NCI-H2196 treated with DMSO at 0.1 percent for 48 hours (cell line): ENCODE results near the gene CST9L.
"Not testable (repeated sequence)": the region's sequence is repeated elsewhere in the genome, so short reads cannot be mapped to it uniquely, and the experiment has no call there.

Experiments used
- DNase-seq: peaks from one replicate; lab custom pipeline; 2025; ENCODE audit not compliant: unreplicated experiment; lab: John Stamatoyannopoulos, UW

Gene CST9L

GRCh38 chr20:23586735-23587525, 18.6 kb upstream of the CST9L start:
- DNase-seq, result no peak

DNA sequence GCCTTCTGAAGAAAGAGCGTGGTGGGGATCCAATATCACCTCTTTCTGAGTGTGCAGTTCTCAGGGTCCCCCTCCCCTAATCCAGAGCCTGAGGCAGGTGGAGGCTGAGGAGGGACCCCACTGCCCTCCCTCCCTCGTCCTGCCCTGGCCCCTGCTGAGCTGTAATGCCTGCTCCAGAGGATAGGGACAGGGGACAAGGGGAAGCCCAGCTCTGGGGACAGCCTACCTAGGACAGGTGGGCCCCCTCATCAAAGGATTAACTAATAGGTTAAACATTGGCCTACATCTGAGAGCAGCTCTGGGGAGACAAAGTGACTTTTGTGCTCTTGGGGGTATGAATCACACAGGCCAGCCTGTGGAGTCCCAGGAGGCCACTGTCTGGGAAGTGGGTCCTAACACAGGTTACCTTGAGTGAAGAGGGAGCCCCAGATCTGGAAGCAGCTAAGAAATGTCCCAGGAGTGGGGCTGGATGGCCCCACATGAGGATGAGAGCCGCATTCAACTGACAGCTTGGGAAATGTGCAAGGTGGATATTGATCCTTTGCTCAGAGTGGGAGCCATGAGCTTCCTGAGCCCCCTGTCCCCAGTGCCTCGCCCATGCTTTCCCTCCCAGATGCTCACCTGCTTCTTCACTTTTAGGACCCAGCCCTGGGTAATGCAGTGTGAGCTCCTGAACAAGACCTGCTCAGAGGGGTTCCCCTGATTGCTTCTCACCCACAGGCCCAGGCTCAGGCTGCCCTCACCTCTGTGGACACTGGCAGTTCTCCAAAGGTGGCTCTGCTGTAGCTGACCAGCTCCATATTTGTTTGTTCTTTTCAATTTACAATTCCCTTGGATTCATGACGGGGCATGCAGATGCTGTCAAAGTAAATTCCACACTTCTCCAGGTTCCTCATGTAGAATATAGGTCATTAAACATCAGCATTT, 17.8 kb upstream of the CST9L start:
- DNase-seq, result no peak

GRCh38 chr20:23585449-23585807, 17.1 kb upstream of the CST9L start:
- DNase-seq, result no peak

DNA sequence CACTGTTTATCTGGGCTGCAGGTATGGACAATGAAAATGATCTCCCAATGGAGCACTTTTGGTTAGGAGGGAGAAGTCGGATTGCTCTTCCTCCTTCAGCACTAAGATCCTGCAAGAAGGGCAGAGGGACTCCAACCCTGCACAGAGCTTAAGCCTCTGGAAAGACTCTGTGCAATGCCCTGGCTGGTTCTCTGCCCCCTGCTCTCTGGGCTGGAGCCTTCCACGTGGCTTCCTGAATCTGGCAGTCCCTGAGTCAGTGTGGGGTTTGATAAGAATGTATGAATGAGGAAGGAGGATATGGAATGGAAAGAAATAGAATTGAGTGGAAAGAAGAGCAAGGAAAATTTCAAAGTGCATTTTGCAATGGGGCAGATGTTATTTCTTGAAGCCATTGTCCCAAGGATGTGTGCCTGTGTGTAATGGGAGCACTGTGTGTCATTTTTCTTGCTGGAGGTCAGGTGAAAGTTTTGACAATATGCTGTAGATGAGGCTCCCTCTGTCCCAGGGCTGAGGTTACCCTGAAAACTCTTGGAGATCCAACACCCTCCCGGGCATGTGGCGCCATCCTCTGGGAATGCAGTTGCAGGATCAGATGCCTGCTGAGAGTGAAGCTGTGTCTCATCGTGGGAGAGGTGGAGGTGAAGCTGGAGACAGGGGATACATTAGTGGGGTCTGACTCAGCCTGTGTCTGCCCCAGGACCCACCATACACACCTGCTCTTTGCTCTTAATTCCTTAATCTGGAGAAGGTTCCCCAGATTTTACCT, 16.3 kb upstream of the CST9L start:
- no peak for DNase-seq

GRCh38 chr20:23583526-23583925, 15.2 kb upstream of the CST9L start:
- no peak for DNase-seq

DNA sequence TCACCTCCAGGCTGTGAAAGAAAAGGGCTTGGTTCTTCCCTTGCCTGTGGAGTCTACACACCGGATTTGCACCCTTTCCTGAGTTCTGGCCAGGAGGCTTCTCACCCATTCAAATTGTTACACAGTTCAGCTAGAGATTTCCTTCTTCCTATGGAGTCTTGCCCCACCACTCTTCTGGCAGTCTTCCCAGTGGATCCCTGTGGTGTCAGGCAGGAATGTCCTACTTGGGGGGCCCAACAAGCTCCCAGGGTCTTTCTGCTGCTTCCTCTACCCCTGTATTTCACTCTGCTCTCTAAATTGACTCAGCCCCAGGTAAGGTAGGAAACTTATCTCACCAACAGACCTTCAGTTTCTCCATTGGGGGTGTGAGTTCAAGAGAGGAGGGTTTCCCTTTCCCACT, 14.0 kb upstream of the CST9L start:
- no peak for DNase-seq

DNA sequence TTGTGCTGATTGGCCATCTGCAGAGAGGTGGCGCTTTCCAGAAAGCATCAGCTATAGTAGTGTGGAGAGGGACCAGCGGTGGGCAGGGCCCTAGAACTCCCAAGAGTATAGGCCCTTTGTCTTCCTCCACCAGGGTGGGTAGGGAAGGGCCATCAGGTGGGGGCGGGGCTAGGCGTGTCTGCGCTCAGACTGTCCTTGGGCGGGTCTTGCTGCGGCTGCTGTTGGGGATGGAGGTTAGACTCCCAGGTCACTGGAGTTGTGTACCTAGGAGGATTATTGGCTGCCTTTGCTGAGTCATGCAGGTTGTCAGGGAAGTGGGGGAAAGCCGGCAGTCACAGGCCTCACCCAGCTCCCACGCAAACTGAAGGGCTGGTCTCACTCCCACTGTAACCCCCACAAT, 13.5 kb upstream of the CST9L start:
- not testable (repeated sequence) for DNase-seq

GRCh38 chr20:23574977-23575376, 6.7 kb upstream of the CST9L start:
- no peak for DNase-seq

DNA sequence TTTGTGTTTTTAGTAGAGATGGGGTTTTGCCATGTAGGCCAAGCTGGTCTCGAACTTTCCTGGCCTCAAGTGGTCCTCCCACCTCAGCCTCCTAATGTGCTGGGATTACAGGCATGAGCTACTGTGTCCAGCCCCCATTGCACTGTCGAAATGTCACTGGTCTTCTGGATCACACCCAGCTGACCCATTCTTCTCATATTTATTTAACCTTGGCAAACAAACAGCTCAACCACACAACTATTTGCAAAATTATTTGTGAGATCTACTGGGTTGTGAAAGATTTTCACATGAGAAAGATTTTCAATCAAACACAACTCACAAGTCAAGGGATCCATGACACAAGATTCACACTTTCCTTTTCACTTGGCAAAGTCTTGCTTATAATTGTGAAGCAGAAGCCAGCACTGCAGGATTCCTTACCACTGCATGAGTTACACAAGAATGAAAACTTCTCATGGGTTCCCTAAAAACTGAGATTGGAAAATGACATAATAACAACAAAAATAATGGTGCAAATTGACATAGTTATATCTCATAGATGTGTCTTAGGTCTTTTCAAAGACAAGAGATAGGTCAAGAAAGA, 2.0 kb upstream of the CST9L start:
- DNase-seq, result no peak

DNA sequence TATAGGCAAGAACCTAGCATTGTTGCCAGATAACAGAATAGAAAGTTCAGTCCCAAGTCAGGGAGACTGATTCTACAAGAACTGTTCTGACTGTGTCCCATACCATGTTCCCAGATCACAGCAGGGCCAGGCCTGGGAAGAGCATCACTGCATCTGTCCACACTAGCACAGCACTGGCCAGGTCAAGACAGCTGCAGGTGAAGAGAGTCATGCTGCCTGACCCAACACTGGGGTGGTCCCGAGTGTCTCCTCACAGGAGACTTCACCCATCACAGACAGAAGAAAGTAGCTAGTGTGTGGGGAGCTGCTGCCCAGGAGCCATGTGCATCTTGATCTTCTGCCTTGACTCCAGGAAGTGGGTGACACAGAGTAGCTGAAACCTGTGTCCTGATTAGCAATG, 1.3 kb upstream of the CST9L start:
- no peak for DNase-seq

DNA sequence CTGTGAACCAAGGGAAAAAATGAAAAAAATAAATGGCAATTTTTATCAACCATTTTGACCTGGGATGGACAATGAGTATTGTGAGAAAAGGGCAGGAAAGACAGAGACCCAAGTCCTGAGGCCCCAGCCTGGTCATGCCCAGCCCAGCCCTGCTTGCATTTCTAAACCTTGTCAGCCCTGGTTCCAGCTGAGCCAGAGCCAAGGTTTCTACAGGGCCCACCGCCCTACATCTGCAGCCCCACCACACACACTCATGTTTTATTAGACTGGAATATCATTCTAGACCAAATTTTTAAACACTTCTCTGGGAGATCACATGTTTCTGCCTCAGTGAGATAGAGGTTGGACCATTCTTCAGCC, 667 bp upstream of the CST9L start:
- no peak for DNase-seq

DNA sequence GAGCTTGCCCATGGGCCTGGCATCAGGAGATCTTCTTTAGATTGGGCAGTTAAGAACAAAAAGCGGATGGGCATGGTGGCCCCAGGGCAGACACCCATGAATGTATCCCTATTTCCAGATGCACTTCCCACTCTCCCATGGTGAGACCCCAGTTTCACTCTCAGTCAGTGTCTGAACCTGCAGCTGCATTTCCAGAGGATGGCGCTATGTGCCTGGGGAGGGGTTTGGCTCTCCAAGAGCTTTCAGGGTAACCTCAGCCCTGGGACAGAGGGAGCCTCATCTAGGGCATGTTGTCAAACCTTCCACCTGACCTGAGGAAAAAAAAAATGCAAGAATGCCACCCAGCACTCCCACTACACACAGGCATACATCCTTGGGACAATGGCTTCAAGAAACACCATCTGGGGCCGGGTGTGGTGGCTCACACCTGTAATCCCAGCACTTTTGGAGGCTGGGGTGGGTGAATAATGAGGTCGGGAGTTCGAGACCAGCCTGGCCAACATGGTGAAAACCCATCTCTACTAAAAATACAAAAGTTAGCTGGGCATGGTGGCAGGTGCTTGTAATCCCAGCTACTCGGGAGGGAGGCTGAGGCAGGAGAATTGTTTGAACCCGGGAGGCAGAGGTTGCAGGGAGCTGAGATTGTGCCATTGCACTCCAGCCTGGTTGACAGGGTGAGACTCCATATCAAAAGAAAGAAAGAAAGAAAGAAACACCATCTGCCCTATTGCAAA, 1.9 kb downstream of the CST9L start:
- DNase-seq, result no peak

DNA sequence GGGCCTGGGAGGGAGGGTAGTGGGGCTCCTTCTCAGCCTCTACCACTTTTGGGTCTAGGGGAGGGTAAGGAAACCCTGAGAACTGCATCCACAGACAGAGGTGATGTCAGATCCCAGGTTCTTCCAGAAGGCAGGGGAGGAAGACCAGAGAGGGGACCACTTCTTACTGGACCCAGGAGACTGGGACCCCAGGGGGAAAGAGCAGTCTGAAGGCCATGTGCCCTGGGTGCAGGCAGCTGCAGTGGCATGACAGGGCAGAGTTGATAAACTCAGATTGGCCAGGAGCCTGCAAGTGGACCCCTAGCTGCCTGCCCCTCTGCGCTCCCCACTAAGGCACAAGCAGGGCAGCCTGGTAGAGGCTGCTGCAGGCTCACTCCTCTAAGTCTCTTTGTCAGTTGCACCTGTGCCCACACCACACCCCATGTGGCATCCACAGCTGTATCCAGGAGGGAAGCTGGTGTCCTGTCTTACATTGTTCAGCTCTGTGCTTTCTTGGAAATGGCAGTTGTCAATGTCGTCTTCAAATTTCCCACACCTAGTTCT, 2.7 kb downstream of the CST9L start:
- DNase-seq, result no peak

DNA sequence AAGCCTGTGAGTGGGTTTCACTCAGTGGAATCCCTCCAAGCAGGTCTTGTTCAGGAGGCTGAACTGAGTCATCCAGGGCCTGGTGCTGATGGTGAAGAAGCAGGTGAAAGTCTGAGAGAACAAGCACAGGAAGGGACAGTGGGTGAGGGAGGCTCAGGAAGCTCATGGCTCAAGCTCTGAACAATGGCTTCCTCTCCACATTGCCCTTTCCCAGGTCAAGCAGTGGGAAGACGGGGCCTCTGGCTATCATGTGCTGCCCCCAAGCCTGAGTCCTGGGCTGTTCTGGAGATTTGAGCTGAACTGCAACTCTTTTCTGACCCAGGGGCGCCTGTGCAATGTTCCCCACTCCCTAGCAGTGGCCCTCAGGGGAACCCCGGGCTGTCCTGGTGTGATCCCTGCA, 3.4 kb downstream of the CST9L start:
- DNase-seq, result no peak

GRCh38 chr20:23562721-23563342, 5.5 kb downstream of the CST9L start:
- no peak for DNase-seq

GRCh38 chr20:23554401-23554800, 13.9 kb downstream of the CST9L start:
- no peak for DNase-seq

DNA sequence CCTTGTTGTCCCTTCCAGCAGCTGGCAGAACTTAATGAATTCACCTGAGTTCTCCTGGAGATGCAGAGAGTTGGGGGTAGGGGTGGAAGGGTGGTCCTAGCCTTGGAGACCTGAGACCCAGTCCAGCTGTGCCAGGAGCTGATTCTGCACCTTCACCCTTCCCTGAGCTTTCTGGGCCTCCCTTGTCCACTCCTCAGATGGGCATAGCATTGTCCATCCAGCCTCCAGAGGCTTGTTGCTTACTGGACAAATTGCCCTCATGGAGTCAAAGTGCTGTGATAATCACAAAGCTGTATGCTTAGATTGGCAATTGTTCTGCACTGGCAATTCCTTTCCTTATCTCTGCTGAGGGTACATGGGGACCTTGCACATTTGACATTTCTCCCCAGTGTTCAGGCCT, 16.5 kb downstream of the CST9L start:
- no peak for DNase-seq

GRCh38 chr20:23551383-23551782, 16.9 kb downstream of the CST9L start:
- DNase-seq, result no peak

GRCh38 chr20:23550227-23550626, 18.1 kb downstream of the CST9L start:
- DNase-seq, result no peak

DNA sequence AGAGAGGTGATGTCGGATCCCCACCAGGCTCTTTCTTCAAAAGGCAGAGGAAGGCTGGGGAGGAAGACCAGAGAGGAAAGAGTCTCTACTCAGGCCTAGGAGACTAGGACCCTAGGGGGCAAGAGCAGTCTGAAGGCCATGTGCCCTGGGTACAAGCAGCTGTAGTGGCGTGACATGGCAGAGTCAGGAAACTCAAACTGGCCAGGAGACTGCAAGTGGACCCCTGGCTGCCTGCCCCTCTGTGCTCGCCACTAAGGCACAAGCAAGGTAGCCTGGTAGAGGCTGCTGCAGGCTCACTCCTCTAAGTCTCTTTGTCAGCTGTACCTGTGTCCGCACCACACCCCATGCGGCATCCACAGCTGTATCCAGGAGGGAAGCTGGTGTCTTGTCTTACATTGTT, 19.9 kb downstream of the CST9L start:
- DNase-seq, result no peak
